Neural cell (in vitro differentiated cells): ENCODE measurements around the gene ZXDC. TPM values are rescaled to one million over a fixed set of nuclear protein-coding genes. Genes with fewer than 3 reads are reported as not detected.

Experiments
- H2AFZ ChIP-seq: fragments of 200-600, 300-800 bp; sonication (generic), shearing (Covaris generic); 2 replicates; pipeline ENCODE4 v1.6.0; 2014; ENCODE audit warnings: low read depth, mild to moderate bottlenecking, antibody characterized with exemption, low read length, moderate library complexity
- H3F3A ChIP-seq: fragments of 200-600 bp; shearing (Covaris generic); 2 replicates; pipeline ENCODE4 v1.6.1; 2016; ENCODE audit warnings: mild to moderate bottlenecking, moderate library complexity, mixed read lengths, antibody characterized with exemption, low read length; ENCODE audit not compliant: insufficient read depth, poor library complexity, severe bottlenecking
- H3K27ac ChIP-seq: fragments of 200-600, 300-800 bp; sonication (generic), shearing (Covaris generic); 2 replicates; pipeline ENCODE4 v1.5.1; 2014; ENCODE audit warnings: mild to moderate bottlenecking, low read length, moderate library complexity
- H3K27me3 ChIP-seq: fragments of 300-800, 200-600 bp; sonication (generic), shearing (Covaris generic); 2 replicates; pipeline ENCODE4 v1.6.0; 2014; ENCODE audit warnings: mild to moderate bottlenecking, low read depth, low read length, moderate library complexity; ENCODE audit not compliant: insufficient read depth
- H3K36me3 ChIP-seq: fragments of 300-800, 200-600 bp; sonication (generic), shearing (Covaris generic); 2 replicates; pipeline ENCODE4 v1.5.1; 2014; ENCODE audit warnings: mild to moderate bottlenecking, antibody characterized with exemption, low read length, moderate library complexity; ENCODE audit not compliant: insufficient read depth
- H3K4me2 ChIP-seq: fragments of 300-800, 200-600 bp; sonication (generic), shearing (Covaris generic); 2 replicates; pipeline ENCODE4 v1.6.0; 2014; ENCODE audit warnings: mild to moderate bottlenecking, low read length
- H3K4me3 ChIP-seq: fragments of 300-800, 200-600 bp; sonication (generic), shearing (Covaris generic); 2 replicates; pipeline ENCODE4 v1.5.1; 2014; ENCODE audit warnings: mild to moderate bottlenecking, low read length, moderate library complexity
- H3K79me2 ChIP-seq: fragments of 200-600 bp; shearing (Covaris generic); replicated peaks from 2 replicates; pipeline ENCODE4 v1.6.0; 2014; ENCODE audit warnings: mild to moderate bottlenecking, low read length, moderate library complexity; ENCODE audit not compliant: insufficient read depth
- H3K9ac ChIP-seq: fragments of 300-800, 200-600 bp; sonication (generic), shearing (Covaris generic); 2 replicates; pipeline ENCODE4 v1.6.1; 2016; ENCODE audit warnings: mild to moderate bottlenecking, low read length, mixed read lengths
- H3K9me2 ChIP-seq: fragments of 200-600 bp; shearing (Covaris generic); 2 replicates; pipeline ENCODE4 v1.6.1; 2016; ENCODE audit warnings: mild to moderate bottlenecking, low read length, mixed read lengths; ENCODE audit not compliant: insufficient read depth
- H3K9me3 ChIP-seq: fragments of 200-600, 300-800 bp; sonication (generic), shearing (Covaris generic); 2 replicates; pipeline ENCODE4 v1.6.1; 2016; ENCODE audit warnings: mild to moderate bottlenecking, mixed run types, low read length, moderate library complexity, mixed read lengths
- H4K20me1 ChIP-seq: fragments of 200-600 bp; shearing (Covaris generic); 2 replicates; pipeline ENCODE4 v1.6.1; 2016; ENCODE audit warnings: mild to moderate bottlenecking, mixed run types; ENCODE audit not compliant: insufficient read depth
- CTCF ChIP-seq: fragments of 450-650 bp; IDR thresholded peaks from 2 replicates; pipeline ENCODE4 v1.5.1; 2014; ENCODE audit warnings: antibody characterized with exemption, mild to moderate bottlenecking, moderate library complexity; ENCODE audit not compliant: poor library complexity, severe bottlenecking
- EP300 ChIP-seq: fragments of 450-650 bp; conservative IDR thresholded peaks from 2 replicates; pipeline ENCODE4 v1.6.1; 2014; ENCODE audit warnings: antibody characterized with exemption, mild to moderate bottlenecking, moderate library complexity; ENCODE audit not compliant: poor library complexity, severe bottlenecking
- EZH2 ChIP-seq: fragments of 200-600, 300-800 bp; shearing (Covaris generic), sonication (generic); IDR thresholded peaks from 2 replicates; pipeline ENCODE4 v1.6.1; 2014; ENCODE audit warnings: antibody characterized with exemption, low read length, borderline replicate concordance, mild to moderate bottlenecking; ENCODE audit not compliant: insufficient read depth, poor library complexity, severe bottlenecking
- MXI1 ChIP-seq: fragments of 450-650 bp; conservative IDR thresholded peaks from 2 replicates; pipeline ENCODE4 v1.6.1; 2014; ENCODE audit warnings: antibody characterized with exemption, mild to moderate bottlenecking; ENCODE audit not compliant: poor library complexity, severe bottlenecking
- POLR2AphosphoS5 ChIP-seq: IDR thresholded peaks from 2 replicates; pipeline ENCODE4 v1.6.1; 2012
- RAD21 ChIP-seq: fragments of 450-650 bp; conservative IDR thresholded peaks from 2 replicates; pipeline ENCODE4 v1.6.1; 2014; ENCODE audit warnings: antibody characterized with exemption, mild to moderate bottlenecking, moderate library complexity
- SMC3 ChIP-seq: fragments of 450-650 bp; conservative IDR thresholded peaks from 2 replicates; pipeline ENCODE4 v1.6.1; 2014; ENCODE audit warnings: antibody characterized with exemption, mild to moderate bottlenecking, moderate library complexity; ENCODE audit not compliant: poor library complexity
- TAF1 ChIP-seq: IDR thresholded peaks from 2 replicates; pipeline ENCODE4 v1.6.1; 2012; ENCODE audit warnings: low read depth
- polyA plus RNA-seq: library from polyadenylated mRNA; depleted of rRNA; stranded (reverse); fragments of >200 nt; gene quantifications from 2 replicates; pipeline ENCODE4 v1.2.3, GENCODE V29; 2014
- TF ChIP-seq, protein P1 (sequence below): IDR thresholded peaks from 2 replicates; pipeline ENCODE4 v1.6.1; 2012; ENCODE audit warnings: borderline replicate concordance

The ZXDC gene
- polyA plus RNA-seq, 1 donor from 2014 or later, result 22.2 TPM

DNA sequence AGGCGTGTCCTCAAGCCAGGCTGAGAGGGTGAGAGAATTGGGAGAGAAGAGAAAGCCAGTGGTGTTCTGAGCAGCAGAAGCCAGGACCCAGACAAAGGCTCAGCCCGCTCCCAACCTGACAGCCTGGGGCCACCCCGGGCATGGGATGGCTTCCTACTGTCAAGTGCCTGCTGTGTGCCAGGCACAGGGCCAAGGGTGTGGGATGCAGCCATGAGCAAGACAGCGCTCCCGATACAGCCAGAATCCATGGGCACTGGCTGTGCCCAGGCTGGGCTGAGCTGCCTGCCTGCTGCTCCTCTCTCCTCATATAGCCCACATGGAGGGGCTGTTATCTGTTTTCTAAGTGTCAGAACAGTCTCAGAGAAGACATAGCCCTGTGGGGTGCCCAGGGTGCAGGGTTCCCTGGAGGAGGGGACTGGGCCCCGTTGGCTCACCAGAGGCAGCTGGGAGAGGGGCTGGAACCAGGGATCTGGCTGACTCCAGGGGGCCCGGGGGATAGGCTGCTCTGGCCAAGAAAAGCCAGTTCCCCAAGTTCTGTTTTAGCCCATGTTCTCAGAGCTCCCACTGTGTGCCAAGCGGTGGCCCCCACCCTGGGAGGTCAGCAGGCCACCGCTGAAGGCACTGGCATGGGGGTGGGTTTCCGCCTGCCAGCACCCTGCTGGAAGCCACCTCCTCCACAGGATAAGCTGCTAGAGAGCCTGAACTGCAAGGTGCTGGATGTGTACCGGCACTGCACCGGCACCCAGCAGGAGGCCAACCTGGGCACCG, 42.0 kb downstream of the ZXDC start:
- Histone ChIP-seq H3K9me2 (no peaks in the 10 kb centered on the region), H3K4me3 (no peak overlapping the region), H3K27me3 (no peaks in the 10 kb centered on the region), H3K4me2 (no peak overlapping the region), H3K9me3 (peaks cover 3% of the 10 kb centered on the region), H3K79me2 (no peaks in the 10 kb centered on the region), H3K27ac (no peak overlapping the region), H4K20me1 (no peaks in the 10 kb centered on the region), H3K36me3 (no peaks in the 10 kb centered on the region), H3K9ac (no peak overlapping the region), H2AFZ (no peak overlapping the region), H3F3A (no peaks in the 10 kb centered on the region)
- no peak for TF ChIP-seq TAF1
- TF ChIP-seq POLR2AphosphoS5, result no peak

GRCh38 chr3:126433105-126433430, 42.6 kb downstream of the ZXDC start:
- Histone ChIP-seq H3K36me3 (no peaks in the 10 kb centered on the region), H3K4me3 (no peak overlapping the region), H3K27me3 (no peaks in the 10 kb centered on the region), H4K20me1 (no peaks in the 10 kb centered on the region), H3K4me2 (no peak overlapping the region), H3K9me3 (peaks cover 3% of the 10 kb centered on the region), H3K9ac (no peak overlapping the region), H2AFZ (no peak overlapping the region), H3K9me2 (no peaks in the 10 kb centered on the region), H3K79me2 (no peaks in the 10 kb centered on the region), H3K27ac (no peak overlapping the region), H3F3A (no peaks in the 10 kb centered on the region)
- TF ChIP-seq, protein P1, sequence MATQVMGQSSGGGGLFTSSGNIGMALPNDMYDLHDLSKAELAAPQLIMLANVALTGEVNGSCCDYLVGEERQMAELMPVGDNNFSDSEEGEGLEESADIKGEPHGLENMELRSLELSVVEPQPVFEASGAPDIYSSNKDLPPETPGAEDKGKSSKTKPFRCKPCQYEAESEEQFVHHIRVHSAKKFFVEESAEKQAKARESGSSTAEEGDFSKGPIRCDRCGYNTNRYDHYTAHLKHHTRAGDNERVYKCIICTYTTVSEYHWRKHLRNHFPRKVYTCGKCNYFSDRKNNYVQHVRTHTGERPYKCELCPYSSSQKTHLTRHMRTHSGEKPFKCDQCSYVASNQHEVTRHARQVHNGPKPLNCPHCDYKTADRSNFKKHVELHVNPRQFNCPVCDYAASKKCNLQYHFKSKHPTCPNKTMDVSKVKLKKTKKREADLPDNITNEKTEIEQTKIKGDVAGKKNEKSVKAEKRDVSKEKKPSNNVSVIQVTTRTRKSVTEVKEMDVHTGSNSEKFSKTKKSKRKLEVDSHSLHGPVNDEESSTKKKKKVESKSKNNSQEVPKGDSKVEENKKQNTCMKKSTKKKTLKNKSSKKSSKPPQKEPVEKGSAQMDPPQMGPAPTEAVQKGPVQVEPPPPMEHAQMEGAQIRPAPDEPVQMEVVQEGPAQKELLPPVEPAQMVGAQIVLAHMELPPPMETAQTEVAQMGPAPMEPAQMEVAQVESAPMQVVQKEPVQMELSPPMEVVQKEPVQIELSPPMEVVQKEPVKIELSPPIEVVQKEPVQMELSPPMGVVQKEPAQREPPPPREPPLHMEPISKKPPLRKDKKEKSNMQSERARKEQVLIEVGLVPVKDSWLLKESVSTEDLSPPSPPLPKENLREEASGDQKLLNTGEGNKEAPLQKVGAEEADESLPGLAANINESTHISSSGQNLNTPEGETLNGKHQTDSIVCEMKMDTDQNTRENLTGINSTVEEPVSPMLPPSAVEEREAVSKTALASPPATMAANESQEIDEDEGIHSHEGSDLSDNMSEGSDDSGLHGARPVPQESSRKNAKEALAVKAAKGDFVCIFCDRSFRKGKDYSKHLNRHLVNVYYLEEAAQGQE, result no peak
- TF ChIP-seq EP300 (no peak), CTCF (no peak), POLR2AphosphoS5 (no peak), EZH2 (no peak), RAD21 (no peak), TAF1 (no peak), SMC3 (no peak), MXI1 (no peak)
